Fibroblast of skin of right biceps (primary cell): ENCODE measurements around the gene MAJIN.
"Not testable (repeated sequence)": the region's sequence is repeated elsewhere in the genome, so short reads cannot be mapped to it uniquely, and the experiment has no call there.

ENCODE experiments used
- DNase-seq: peaks from one replicate; pipeline ENCODE4 v3.0.0-alpha.2; 2013

The MAJIN gene

DNA sequence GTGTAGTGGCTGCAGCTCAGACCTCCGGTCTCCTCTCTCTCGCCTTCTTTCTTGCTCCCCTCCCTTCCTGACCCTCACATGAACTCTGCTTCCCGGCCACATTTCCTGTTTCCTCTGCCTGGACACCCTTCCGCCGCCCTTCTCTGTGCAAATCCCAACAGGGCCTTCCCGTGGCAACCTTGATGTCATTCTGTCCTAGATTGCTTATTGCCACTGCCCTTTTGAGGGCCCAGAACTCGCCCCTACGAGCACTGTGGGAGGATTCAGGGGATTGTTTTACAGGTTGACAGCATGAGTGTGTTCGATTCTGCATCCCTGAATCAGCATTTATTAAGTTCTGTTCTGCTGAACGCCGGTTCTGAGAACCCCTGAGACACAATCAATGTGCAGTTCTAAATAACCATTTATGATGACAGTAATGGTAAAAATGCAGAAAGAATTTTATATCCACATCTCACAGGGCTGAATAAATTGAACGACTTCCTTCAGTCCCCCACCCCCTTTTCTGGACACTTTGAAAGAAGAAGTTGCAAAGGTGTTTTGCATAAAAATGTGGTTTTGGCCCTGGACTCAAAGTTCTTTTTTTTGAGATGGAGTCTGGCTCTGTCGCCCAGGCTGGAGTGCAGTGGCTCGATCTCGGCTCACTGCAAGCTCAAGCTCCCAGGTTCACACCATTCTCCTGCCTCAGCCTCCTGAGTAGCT is 18.5 kb upstream of the MAJIN start:
- DNase-seq = peak; percentile 47

DNA sequence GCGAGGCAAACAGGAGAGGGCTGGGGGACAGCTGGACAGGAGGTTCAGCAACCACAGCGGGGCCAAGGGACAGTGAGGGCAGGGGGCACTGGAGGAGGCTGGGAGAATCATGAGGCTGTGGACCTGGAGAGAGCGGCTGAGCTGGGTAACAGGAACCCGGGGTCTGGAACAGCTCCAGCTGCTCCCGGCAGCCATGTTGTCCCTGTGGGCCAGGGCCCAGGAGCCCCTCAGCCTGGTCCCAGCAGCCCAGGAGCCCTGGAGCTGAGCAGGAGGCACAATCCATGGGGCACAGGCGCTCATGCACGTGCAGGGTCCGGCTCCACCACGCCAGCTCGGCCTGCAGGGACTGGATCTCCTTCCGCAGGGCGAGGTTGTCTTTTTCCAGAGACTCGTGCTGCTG is 17.5 kb upstream of the MAJIN start:
- DNase-seq = no peak

DNA sequence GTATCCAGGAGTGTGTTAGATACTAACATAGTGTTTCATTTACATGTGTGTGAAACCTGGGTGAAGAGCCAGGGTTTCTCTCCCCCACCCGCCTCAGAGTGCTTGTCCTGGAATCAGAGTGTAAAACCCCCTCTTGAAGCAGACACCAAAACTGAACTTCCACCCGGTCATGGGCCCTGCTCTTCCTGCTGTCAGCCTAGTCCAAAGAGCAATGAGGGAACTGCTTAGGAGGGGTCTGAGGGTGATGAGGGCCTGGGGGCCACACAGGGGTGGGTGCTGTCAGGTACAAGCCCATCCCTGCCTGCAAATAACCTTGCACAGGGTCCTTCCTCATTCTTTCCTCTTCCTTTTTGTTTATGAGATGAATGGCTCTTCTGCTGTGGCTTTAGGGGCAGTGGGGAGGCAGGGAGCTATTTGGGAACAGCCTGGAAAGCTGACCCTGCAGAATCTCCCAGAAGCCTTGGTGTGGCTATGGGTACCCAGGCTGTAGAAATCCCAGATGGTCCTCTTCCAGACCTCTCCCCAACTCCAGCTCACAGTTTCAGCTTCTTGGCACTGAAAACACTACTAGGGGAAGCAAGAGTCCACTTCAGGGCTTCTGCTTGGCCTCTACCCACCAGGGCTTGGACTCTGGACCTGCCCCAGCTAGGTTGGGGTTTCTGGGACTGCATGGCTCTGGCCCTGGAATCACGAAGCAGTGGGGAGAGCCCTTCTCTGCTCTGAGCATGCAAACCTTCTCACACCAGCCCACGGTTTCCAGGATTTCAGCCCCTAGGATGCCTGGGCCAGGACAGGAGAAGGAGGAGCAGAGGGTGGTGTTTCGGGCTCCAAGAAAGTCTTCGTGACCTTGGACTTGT is 16.3 kb upstream of the MAJIN start:
- DNase-seq = no peak

DNA sequence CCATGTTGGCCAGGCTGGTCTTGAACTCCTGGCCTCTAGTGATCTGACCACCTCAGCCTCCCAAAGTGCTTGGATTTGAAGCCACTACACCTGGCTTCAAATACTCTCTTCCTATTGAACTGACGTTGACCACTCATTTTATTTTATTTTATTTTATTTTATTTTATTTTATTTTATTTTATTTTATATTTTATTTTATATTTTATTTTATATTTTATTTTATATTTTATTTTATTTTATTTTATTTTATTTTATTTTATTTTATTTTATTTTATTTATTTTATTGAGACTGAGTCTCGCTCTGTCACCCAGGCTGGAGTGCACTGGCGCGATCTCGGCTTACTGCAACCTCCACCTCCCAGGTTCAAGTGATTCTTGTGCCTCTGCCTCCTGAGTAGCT is 11.4 kb upstream of the MAJIN start:
- DNase-seq = not testable (repeated sequence)

DNA sequence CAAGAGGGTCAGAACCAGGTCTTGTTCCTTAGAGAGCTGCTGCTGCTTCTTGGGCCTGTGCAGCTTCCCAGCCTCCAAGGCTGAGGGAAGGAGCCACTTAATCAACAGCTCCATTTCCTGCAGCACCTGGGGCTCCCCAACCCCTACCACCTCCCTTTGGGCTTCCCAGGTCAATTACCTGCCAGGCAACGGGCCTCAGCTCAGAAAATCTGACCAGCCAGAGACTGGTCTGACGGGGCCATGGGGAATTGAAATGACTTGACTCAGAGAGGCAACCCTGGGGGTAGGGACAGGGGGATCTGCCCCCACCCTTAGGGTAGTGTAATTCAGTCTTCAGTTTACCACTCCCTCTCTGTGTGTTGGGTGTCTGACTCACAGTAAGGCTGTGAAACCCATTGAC is 4.7 kb upstream of the MAJIN start:
- no peak for DNase-seq

DNA sequence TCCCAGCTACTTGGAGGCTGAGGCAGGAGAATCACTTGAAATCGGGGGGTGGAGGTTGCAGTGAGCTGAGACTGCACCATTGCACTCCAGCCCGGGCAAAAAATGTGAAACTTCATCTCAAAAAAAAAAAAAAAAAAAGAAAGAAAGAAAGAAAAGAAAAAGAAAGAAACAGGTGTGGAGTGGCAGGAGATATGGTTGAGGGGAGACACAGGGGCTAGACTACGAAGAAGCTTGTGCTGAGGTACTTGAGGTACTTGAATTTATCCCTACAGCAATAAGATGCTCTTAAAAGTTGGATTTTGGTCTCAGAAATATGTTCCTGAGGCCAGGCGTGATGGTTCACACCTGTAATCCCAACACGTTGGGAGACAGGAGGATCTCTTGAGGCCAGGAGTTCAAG is 2.2 kb upstream of the MAJIN start:
- no peak for DNase-seq

DNA sequence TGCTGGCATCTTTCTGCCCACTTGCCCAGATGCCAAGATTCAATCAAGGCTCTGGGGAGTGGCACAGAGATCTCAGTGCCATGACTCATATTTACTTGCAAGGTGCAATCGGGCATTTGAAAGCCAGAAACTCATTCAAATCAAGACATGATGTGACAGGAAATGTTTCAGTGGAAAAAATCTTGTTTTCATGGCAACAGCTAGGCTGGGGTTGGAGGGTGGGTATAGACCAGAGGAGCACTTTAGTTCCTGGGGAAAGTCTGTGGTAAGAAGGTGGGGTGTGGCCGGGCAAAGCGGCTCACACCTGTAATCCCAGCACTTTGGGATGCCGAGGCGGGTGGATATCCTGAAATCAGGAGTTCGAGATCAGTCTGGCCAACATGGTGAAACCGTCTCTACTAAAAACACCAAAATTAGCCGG is 1.2 kb downstream of the MAJIN start:
- no peak for DNase-seq

DNA sequence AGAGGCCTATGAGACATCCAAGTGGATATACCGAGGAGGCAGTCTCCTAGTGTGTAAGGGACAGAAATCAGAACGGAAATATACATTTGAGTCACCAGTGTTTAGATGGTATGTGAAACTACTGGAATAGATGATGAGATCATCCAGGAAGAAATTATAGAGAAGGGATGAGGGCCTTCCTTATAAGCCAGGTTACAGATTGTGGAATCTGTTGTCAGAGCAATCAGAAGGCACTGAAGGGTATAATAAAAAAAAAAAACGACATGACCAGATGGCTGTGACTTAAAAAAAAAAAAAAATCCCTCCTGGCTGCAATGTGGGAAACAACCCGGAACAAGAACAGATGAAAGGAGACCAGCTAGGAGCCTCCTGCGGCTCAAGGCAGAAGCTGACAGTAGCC is 2.7 kb downstream of the MAJIN start:
- peak; percentile 83 for DNase-seq

DNA sequence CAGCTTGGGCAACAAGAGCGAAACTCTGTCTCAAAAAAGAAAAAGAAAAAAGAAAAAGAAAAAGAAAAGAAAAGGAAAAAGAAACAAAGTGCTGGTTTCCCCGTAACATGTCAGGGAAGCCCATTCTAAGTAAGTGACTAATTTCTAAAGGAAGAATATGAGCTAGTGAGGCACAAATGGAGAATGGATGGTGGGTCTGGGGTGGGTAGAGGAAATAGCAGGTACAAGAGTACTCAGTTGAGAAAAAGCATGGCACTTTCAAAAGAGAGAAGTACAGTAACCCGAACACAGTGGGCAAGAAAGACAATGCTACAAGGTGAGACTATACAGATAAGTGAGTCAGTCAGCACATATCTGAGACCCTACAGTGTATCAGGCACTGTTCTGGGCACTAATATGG is 4.5 kb downstream of the MAJIN start:
- no peak for DNase-seq

DNA sequence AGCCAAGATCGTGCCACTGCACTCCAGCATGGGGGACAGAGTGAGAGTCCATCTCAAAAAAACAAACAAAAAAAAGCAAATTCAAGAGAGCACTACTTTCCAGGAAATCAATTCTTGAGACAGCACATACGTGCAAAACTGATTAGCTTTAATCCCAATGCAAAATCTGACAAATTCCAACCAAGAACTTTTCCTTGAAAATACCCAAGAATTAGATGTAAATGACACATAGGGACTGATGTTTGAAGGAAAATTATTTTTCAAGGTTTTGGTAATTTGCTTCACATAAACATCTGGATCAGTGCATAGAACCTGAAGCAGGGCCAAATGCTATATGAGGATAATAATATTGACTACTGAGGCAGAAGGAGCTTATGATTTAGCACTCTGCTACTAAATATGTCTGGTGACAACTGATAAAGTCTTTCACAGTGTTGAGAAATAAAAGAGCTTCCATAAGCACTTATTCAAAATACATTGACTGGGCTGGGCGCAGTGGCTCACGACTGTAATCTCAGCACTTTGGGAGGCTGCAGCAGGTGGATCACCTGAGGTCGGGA is 8.8 kb downstream of the MAJIN start:
- no peak for DNase-seq

DNA sequence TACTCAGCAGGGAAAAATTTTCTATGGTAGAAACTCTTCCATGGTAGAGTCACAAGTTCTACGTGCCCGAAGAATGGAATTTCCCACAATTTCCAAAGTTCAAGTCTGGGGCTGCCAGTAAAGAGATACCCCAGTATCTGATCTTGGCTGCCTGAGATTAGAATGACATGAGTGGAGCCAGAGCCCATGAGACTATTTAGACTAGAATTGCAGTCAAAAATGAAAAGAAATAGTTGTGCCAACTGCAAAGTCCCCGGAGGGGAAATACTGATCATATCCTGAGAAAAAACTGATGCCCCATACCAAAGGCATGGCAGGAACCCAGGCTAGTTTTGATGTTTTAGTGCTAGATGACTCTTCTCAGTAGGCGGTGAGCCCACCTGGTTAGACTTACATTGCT is 11.2 kb downstream of the MAJIN start:
- DNase-seq = no peak

DNA sequence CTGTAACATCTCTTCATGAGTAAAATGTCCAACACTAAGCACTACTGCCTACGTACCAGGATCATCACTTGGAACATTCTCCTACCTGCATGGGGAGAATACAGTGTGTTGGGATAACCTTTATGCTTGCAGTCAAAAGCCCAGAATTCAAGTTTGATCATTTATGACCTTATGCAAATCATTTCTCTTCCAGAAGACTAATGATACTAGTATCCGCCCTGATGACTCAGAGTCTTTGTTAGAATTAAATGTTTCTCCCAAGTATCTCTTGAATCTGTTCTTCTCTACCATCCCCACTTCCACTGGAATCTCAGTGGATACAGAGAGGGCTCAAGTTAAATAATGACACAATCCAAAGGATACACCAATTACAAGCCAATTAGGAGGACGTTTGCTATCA is 12.4 kb downstream of the MAJIN start:
- no peak for DNase-seq

DNA sequence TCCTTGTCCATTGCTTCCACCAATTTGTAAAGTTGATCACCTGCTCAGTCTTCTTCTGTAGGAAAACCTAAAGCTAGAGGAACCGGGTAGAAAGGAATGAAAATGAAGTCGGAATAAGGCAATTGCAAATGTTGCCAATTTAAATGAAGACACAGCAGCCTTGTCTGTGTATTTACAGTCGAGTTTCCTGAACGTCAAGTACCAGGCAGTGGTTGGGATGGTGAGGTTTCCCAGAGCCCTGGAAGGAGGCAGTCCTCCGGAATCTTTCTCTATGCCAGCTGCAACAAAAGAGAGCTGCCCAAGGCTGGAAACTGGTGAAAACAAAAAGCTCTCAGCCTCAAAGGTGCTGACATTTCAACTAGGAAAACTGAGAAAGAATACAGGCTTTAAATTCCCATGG is 17.7 kb downstream of the MAJIN start:
- no peak for DNase-seq

DNA sequence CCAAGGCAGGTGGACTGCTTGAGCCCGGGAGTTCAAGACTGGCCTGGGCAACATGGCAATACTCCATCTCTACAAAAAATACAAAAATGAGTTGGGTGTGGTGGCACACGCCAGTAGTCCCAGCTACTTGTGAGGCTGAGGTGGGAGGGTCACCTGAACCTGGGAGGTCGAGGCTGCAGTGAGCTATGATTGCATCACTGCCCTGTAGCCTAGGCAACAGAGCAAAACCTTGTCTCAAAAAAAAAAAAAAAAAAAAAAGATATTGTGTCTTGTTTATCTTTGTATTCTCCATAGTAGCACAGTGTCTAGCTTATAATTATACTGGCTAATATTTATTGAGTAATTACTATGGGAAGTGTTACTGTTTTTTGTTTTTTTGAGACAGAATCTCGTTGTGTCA is 20.4 kb downstream of the MAJIN start:
- no peak for DNase-seq

DNA sequence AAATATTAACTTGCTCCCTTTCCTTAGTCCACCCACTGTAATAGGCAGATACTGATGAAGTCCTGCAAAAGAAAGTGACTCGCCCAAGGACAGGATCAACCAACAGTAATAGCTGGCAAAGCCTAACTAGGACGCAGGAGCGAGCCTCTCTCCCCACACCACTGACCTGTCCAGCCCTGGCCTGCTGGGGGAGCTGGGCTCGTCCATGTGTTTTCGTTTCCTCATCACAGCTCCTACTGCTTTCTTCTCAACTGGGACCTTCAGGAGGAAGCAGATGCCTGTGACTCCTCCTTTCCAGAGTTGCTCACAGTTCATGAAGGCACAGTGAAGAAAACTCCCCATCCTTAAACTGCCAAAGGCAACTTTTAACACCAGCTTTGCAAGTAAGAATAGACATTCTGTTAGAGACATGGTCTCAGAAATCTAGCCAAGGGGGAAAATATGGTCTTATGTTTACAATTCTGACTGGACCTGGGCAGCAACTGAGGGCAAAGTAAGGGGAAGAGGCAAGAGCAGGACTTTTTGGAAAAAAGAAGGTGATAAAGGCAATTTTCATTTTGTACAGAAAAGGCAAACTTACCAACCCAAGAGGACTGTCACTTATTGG is 24.6 kb downstream of the MAJIN start:
- no peak for DNase-seq

DNA sequence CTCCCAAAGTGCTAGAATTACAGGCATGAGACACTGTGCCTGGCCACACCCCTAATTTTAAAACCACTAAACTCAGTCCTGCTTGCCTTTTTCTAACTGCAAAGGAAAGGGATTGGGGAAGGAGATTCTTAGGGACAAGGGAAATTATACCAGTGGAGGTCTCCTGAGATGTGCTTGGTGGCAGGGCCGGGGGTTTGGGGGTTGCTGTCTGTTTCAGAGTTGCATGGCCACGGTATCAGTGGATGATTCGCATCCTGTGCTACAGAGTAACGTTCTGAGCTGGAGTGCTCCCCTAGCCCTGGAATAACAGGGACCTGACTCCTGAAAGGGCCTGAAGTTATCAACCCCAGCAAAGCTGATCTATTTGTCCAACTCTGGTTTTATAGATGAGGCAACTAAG is 35.4 kb downstream of the MAJIN start:
- DNase-seq = no peak

DNA sequence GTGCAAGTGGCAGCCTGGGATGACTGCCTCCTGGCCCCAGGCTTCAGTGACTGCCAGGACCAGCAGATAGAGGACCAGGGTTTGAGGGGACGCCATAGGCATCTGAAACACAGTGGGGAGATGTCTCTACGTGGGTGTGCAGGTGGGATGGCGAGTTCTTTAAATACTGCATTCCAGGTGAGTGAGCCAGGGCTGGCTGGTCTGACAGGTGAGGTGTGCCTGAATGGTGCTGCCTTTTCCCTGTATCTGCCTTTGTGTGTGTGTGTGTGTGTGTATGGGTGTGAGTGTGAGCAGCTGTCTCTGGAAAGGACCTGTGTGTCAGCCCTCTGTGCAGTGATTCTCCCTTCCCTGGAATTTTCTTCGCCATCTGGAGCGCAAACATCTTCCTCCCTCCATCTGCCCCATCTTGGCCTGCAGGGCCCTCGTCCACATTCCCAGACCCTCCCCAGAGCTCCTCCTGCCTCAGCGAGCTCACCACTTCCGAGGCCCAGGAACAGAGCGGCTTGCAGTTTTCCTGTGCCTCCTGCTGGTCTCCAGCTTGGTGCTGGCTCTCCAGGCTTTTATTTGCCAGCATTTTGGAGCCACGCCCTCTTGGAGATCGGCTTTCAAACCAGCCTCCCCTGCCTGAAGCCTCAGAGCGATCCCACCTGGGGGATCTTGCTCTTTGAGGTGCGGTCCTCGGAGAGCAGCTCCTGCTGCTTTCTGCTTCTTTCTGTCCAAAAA is 36.4 kb downstream of the MAJIN start, which contains the start of gene GPHA2:
Gene GPHA2, minus strand, starts transcription at position 535 of the 723 bp plus-strand sequence. Its CDS starts 433 bp downstream, at position 102.
- DNase-seq = peak; percentile 44

DNA sequence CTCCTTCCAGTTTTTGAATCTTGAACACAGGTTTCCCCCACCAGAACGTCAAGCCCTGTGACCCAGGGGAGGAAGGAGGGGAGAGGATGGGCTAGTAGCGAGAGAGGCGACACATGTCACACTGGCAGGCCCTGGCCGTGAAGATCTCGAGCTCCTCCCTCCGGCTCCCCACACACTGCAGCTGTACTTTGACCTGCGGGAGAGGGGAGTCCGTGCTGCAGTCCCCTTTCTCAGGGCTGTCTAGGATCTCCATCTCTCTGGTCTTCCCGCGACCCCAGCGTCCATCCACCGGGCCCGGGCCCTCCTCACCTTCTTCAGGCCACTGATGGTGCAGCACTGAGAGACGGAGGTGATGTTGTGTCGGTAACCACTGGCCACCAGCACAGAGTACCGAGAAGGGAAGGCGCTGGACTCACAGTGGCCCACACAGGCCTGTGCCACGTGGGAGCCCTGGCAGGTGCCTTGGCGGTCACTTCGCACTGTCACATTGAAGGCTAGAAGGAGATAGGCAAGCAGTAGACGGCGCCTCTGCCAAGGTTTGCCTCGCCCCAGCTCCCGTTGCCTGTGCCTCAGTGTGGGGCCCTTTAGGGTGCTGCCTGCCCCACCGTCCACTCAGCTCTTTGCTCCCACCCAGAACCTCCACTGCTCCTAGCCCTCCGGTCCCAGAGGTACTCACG is 37.1 kb downstream of the MAJIN start:
- no peak for DNase-seq

DNA sequence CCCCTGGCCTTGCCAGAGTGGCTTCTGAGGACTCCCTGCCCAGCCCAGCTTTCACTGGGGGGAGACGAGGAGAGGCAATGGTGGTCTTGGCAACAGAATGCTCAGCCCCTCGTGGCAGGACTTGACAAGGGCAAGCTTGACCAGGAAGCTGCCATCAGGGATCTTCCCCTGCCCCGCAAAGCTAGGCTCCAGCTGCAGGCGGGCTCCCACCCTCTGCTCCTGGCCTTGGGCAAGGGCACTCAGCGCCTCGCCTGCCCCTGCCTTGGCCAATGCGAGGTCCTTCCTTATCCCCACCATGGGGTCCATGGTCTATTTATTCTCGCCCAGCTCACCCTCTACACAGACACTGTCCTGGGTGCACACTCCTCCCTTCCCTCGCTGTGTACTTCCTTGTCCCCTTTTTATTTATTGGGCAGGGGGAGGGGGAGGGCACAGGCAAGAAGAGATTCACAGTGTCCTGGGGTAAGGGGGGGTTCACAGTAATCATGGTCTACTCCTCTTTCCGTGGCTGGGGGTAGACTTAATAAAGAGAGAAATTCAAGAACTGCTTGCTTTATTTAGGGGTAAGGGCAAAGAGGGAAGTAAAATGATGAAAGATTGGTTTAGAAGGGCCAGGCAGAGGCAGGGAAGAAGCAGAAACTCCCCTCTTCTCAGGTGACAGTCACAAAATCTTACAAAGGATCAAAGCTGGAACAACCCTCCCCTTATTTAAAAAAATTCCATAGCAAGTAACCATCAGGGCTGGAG is 37.8 kb downstream of the MAJIN start:
- DNase-seq = no peak

DNA sequence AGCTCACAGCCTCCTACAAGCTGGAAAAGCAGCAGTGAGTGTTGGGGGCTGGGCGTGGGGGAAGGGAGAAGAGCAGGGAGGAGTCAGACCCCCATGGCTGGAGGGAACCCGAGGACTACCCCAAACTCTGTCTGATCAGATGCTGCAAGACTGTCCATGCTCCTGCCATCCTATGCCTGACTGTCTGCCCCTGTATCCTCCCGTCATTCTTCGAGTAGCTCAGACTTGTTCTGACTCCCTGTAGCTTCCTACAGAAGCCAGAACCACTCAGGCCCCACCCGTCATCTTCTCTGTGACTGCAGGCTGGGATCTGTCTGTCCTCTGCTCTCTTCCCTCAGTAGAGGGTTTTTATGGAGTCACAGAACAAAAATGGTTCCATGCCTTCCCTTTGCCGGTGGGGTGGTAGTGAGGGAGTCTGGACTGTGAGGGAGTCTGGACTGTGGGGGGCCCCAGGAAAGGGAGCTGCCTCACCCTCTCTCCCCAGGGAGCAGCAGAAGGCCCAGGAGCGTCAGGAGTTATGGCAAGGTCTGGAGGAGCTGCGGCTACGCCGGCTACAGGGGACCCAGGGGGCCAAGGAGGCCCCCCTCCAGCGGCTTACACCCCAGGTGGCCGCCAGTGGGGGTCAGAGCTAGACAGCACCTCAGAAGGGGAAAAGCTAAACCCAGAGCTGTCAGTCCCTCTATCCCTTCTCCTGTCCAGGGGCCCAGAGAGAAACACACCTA is 38.5 kb downstream of the MAJIN start:
- DNase-seq = no peak

DNA sequence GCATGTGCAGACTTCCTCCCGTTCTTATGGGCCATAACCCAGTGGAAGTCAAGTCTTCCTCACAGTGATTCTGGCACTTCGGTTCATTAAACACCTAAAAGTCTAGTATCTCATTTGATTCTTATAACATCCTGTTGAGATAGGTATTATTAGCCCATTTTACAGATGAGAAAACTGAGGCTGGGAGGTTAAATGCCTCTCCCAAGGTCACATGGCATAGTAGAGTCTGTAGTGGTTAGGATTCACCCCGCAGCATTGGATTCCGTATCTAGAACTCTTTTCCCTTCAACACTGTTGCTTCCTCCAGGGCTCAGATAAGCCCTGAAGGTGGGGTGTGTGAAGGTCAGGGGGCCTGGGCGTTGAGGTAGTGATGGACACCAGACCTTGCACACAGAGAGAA is 39.6 kb downstream of the MAJIN start:
- no peak for DNase-seq
